ENCODE results near the gene CHRD. TPM values are rescaled to one million over a fixed set of nuclear protein-coding genes. Genes with fewer than 3 reads are reported as not detected.
A peak's percentile ranks its signal among the peaks of the same experiment; 100 is the strongest.

Gene CHRD
- total RNA-seq, 6 experiments from 2014 or later = 0.09 to 0.31 (median 0.19) TPM; not detected in 2

- H3K27me3 Mint-ChIP-seq (ENCODE audit: insufficient read depth) = peaks cover 6% of the 10 kb centered on the region
- peak within 1 kb of the TSS; percentile 99 for H3K4me3 Mint-ChIP-seq
- peak within 1 kb of the TSS; percentile 99 for H3K27ac Mint-ChIP-seq
- no peaks in the 10 kb centered on the region for H3K9me3 Mint-ChIP-seq
- no peak for DNase-seq
- TF ChIP-seq CTCF (IDR thresholded peaks at IDR 0.05) = no peak
- peaks cover 12% of the 10 kb centered on the region for H3K36me3 Mint-ChIP-seq (ENCODE audit: low read depth)
- peaks cover 32% of the 10 kb centered on the region for H3K4me1 Mint-ChIP-seq (ENCODE audit: low read depth)
Measured at GRCh38 chr3:184361532-184361931, 18.3 kb upstream of the CHRD start, which contains the start of the genes CLCN2 and POLR2H. TSS of gene CLCN2 (minus strand) at chr3:184361605. CDS start at chr3:184361479, 126 bp downstream. TSS of gene POLR2H (plus strand) at chr3:184361710. CDS start at chr3:184363493, 1,783 bp downstream.

- TF ChIP-seq CTCF (IDR thresholded peaks at IDR 0.05) = no peak
- Mint-ChIP-seq H3K27ac (peak overlapping the region; percentile 99), H3K4me1 (ENCODE audit: low read depth) (peaks cover 37% of the 10 kb centered on the region), H3K4me3 (peak overlapping the region; percentile 99), H3K9me3 (no peaks in the 10 kb centered on the region), H3K36me3 (ENCODE audit: low read depth) (peaks cover 18% of the 10 kb centered on the region), H3K27me3 (ENCODE audit: insufficient read depth) (peaks cover 6% of the 10 kb centered on the region)
- peak; percentile 53 for DNase-seq
Measured at GRCh38 chr3:184361932-184362667, 17.8 kb upstream of the CHRD start.

- Mint-ChIP-seq H3K27ac (peak overlapping the region; percentile 99), H3K4me3 (peak overlapping the region; percentile 99), H3K27me3 (ENCODE audit: insufficient read depth) (peaks cover 6% of the 10 kb centered on the region), H3K36me3 (ENCODE audit: low read depth) (peaks cover 23% of the 10 kb centered on the region), H3K9me3 (no peaks in the 10 kb centered on the region), H3K4me1 (ENCODE audit: low read depth) (peaks cover 45% of the 10 kb centered on the region)
- peak; percentile 76 for TF ChIP-seq CTCF (IDR thresholded peaks at IDR 0.05)
- DNase-seq = peak; percentile 96
Measured at GRCh38 chr3:184362668-184363546, 16.9 kb upstream of the CHRD start.

GRCh38 chr3:184366619-184367289 lies 13.1 kb upstream of the CHRD start:
- Mint-ChIP-seq H3K4me1 (ENCODE audit: low read depth) (peaks cover 56% of the 10 kb centered on the region), H3K36me3 (ENCODE audit: low read depth) (peaks cover 39% of the 10 kb centered on the region), H3K27me3 (ENCODE audit: insufficient read depth) (peaks cover 6% of the 10 kb centered on the region), H3K4me3 (no peak overlapping the region), H3K9me3 (no peaks in the 10 kb centered on the region), H3K27ac (peak overlapping the region; percentile 71)
- DNase-seq = no peak
- no peak for TF ChIP-seq CTCF (IDR thresholded peaks at IDR 0.05)

- Mint-ChIP-seq H3K36me3 (ENCODE audit: low read depth) (peaks cover 39% of the 10 kb centered on the region), H3K9me3 (no peaks in the 10 kb centered on the region), H3K27me3 (ENCODE audit: insufficient read depth) (peaks cover 4% of the 10 kb centered on the region), H3K27ac (peak overlapping the region; percentile 85; the same call in 1 of the 2 replicates), H3K4me3 (no peak overlapping the region; the same call in 1 of the 2 replicates), H3K4me1 (ENCODE audit: low read depth) (peaks cover 58% of the 10 kb centered on the region)
- TF ChIP-seq CTCF (IDR thresholded peaks at IDR 0.05) = no peak
- no peak for DNase-seq
Measured at GRCh38 chr3:184368116-184368515, 11.7 kb upstream of the CHRD start.
